Activated CD4-positive, alpha-beta T cell treated with anti-CD3 and anti-CD28 coated beads, Interleukin-2, Interleukin-6, amounts not matched to agents 100 ng/mL and 50 ng/mL, durations not matched to agents 16 hours and 8 hours (primary cell): ENCODE data around the gene CDC14A.

Experiments used
- DNase-seq: peaks from one replicate; pipeline ENCODE4 v3.0.0-alpha.2; 2020

The CDC14A gene

GRCh38 chr1:100455478-100456072 is 103.3 kb downstream of the CDC14A start:
- no peak for DNase-seq

DNA sequence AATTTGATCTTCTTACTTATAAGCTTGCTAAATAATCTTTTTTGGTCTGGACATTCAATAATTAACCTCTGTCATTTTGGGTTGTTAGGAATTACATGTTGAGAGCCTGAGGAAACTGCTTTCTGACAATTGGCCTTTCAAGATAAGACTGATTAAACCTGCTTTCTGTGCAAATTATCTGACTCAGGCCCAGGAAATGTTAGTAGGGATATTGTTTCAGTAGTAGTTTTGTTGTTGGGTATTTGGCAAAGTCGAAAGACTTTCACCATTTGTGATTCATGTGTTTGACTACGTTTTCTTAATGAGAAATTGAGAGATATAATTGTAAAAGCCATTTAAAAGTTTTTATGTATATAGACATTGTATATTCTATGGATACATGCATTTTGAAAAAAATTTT is 104.6 kb downstream of the CDC14A start:
- no peak for DNase-seq

DNA sequence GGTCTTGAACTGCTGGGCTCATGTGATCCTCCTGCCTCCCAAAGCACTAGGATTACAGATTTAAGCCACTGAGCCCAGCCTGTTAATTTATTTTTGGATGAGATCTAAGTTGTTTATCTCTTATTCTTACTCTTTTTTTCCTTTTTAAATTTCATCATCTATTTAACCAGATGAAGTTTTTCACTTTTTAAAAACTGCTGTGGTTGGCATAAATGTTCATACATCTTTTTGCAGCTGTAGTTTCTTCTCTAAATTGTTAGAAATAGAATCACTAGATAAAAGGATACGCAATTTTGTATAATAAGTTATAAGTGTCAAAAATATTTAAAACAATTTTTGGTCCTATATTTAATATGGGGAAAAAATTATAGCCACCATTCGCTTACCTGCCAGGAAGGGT is 105.4 kb downstream of the CDC14A start:
- DNase-seq, result no peak

DNA sequence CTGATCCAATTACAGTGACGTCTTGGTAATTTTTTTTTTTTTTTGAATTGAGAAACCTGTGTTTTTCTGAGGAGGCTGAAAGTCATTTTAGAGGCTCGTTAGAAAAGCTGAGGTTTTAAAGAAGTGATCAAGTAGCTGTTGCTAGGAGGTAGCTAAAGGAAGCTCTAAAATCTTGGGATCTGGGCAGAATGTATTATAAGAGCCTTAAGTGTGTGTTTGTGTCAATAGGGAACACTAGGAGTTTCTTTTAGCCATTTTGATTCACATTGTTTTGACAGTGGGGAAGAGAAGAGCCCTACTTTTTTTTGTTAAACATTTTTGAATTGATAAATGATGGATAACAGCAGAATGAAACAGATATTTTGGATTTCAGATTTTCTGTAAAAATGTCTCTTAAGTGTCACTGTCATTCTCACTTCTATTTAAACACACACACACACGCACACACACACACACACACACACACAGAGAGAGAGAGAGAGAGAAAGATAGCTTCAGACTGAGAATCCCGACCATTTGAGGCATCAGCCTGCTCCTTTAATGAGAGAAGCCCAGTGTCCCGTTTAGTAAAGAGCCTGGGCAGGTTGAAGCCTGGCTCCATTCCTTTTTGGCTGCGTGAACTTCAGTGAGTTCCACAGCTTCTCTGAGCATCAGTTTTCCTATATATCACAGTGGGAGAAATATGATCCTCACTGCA is 106.5 kb downstream of the CDC14A start:
- DNase-seq, result no peak

DNA sequence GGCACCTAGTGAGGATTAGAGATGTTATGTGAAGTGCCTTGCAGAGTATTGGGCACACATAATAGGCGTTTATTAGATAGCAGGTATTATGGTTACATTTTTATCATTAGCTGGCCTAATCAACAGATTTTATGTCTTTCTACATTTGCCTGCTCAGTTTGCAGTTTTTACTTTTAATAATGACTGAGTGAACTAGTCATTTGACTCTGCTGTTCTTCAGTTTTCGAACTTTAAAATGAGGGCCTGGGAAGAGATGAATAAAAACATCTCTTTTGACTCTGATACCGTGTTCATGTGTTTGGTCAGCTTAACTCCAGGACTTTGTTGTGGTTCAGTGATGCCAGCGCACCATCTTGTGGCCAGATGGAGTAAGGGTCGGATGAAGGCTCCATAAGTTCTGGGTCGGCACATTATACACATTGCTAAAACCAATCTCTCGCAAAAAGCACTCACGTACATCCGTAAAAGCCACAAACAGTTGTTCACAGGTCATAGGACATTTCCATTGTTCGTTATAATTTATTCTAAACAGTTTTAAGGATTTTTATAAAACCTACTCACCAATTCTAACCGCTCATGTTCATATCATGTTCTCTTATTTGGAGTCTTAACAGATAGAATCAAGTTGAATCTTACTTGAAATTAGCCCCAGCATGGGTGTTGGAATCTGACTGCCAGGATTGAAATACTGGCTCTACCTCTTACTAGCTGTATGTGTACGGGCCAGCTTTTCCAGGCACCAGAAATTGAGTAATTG is 107.2 kb downstream of the CDC14A start:
- DNase-seq, result peak; percentile 86

DNA sequence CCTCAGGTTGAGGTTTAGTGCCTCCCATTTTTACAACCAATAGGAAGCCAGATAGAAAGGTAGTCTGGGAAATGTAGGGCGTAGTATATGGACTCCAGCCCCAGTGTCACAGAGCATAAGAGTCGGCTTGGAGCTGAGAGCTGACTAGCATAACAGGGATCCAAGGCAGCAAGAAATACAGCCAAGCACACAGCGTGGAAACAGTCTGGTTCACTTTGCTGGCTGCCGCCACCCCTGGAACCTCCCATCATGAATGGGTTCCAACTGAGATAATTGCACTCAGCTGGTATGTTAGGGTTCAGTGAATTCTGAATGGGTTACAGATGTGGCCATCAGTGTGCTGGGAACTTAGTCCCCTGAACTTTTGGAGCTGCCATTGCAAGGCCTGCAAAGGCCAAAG is 108.9 kb downstream of the CDC14A start:
- no peak for DNase-seq

- no peak for DNase-seq
Measured at GRCh38 chr1:100462326-100463025, 110.2 kb downstream of the CDC14A start.

DNA sequence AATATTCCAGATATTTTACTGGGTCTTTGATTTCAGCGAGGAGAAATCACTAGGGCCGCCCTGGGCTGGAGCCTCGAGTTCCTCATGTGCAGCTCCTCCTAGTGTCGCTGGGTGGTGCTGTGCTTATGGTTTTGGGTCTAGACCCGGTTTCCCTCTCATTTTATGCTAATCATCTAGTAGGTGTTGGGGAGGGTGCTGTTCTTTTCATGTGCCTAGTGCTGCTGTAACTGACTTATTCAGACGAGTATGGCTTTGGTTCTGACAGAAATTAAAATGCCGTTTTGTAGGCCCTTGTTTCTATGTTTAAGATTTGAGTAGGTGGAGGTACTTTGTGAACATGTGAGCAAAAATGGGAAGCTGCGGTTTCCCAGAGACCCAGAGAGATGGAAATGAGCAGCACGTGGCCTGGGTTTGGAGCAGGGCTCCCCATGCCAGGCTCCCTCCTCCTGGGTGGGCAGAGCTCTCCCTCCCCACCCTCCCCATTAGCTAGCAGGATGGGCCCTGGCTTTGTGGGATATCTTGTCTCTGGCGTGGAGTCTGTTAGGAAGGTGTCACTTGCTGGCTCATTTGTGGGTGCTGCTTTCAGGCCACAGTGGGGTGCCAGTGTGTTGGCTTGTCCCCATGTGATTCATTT is 111.6 kb downstream of the CDC14A start:
- DNase-seq, result peak; percentile 71

- DNase-seq, result no peak
Measured at GRCh38 chr1:100469578-100469977, 117.3 kb downstream of the CDC14A start.

- no peak for DNase-seq
Measured at GRCh38 chr1:100474834-100475233, 122.5 kb downstream of the CDC14A start.

DNA sequence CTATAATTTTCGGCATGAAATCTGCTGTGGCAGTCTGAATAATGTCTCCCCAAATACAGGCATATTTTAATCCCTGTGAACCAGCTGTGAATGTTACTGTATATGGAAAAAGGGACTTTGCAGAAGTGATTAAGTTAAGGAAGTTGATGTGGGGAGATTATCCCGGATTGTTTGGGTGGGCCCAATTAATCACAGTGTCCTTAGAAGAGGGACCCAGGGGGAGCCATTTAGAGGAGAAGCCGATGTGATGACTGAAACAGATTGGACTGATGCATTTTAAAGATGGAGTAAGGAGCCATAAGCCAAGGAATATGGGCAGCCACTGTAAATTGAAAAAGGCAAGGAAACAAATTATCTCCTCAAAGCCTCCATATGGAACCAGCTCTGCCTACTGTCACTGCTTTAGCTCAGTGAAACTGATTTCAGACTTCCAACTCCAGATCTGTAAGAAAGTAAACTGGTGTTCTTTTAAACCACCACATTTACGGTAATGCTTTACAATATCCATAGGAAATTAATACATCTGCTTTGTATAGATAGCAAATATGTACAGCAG is 124.5 kb downstream of the CDC14A start:
- DNase-seq, result no peak

DNA sequence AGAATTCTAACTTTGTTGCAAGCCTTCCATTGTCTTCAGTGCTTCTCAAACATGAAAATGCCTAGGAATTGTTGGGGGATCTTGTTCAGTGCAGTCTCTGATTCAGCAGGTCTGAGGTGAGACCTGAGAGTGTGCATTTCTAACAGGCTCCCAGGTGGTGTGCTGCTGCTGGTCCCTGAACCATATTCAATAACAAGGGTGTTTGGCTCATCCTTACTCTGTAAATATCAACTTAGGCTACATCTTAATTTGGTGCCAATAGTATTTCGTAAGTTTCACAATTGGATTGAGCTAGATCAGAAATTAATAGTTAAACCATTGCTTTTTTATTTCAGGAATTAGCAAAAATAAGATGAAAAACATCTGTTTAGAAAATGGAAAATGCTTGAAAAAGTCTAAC is 126.5 kb downstream of the CDC14A start:
- DNase-seq, result no peak

DNA sequence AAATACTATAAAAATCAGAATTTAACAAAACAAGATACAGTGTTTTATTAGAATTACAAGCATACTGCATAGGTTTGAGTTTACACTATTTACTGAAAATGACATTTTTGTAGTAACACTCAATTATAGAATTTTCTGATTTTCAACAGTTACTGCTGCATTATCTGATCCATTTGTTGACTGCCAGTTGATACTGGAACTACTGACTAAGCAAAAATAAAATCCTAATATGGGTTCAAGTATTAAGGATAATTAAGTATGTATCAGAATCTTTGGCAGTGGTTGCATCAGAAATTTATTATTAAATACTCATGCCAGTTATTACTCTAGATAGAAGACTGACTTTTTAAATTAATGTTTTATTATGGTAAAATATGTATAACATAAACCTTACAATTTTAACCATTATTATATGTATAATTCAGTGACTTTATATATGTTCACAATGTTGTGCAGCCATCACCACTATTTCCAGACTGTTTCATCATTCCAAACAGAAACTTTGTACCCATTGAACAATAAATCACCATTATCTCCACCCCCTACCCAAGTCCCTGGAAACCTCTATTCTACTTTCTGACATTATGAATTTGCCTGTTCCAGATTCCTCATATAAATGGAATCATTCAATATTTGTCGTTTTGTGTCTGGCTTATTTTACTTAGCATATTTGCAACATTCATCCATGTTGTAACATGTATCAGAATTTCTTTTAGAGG is 127.5 kb downstream of the CDC14A start:
- no peak for DNase-seq

- DNase-seq, result no peak
Measured at GRCh38 chr1:100481303-100481702, 129.0 kb downstream of the CDC14A start.

DNA sequence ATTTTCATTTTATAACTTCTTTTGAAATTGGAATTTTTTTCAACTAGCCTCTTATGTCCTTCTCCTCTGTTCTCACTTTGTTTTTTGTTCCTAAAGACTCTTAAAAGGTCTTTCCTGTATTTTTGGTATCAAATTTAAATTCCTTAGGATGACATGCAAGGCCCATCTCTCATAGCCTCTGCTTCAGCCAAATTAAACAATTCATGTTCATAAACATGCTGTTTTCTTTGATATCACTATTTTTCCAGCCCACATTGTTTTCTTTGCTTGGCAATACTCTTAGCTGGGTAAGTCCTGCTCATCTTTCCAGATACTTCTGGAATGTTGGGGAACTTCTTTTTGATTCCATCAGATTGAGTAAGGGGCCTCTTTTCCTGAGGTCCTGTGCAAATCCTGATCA is 129.9 kb downstream of the CDC14A start:
- no peak for DNase-seq

DNA sequence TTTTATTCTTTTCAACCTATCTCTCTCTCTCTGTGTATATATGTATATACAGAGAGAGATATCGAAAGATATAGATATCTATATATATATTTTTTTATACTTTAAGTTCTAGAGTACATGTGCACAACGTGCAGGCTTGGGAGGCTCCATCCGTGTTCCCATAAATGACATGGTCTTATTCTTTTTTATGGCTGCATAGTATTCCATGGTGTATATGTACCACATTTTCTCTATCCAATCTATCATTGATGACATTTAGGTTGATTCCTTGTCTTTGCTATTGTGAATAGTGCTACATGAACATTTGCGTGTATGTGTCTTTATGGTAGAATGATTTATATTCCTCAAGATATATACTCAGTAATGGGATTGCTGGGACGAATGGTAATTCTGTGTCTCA is 130.4 kb downstream of the CDC14A start:
- no peak for DNase-seq

DNA sequence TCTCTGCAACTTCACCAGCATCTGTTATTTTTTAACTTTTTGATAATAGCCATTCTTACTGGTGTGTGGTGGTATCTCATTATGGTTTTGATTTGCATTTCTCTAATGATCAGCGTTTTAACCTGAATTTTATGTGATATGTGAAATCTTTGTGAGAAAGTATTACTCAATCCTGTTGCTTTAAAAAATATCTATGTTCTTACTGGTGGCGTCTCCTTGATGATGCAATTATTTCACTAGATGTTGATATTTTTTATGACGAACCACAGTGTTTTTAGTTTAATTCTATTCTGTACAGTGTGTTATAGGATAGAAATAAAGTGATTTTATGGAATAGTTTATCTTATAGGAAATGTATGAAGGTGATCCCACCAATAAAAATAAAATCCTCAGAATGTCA is 130.9 kb downstream of the CDC14A start:
- no peak for DNase-seq

DNA sequence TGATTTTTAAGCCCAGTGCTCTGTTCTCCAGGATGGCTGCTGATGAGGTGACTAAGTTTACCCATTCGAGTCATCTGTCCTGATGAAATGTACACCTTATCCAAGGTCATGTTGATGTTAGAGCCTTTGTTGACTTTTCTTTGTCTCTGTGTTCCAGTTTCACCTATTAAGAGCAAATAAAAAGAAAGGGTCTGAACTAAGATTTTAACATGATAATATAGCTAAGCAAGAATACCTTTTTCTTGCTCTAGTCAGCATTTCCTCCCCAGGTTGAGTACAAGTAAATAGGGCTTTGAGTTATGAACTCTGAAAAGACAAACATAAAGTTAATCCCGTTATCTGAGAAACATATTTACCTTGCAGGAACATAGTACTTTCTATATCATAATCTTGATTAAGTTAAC is 133.6 kb downstream of the CDC14A start:
- DNase-seq, result no peak

- DNase-seq, result no peak
Measured at GRCh38 chr1:100494393-100495084, 142.2 kb downstream of the CDC14A start.

GRCh38 chr1:100496896-100497295 is 144.6 kb downstream of the CDC14A start:
- DNase-seq, result no peak

- DNase-seq, result no peak
Measured at GRCh38 chr1:100497796-100498195, 145.5 kb downstream of the CDC14A start.
